HCT116 (cell line): ENCODE measurements around the gene BCL11A. TPM values are rescaled to one million over a fixed set of nuclear protein-coding genes. Genes with fewer than 3 reads are reported as not detected.

ENCODE experiments used
- ATAC-seq: fragments of 200-7000 bp; cut with Tn5 transposase; 2 replicates; pipeline ENCODE4 v1.9.1; 2020; ENCODE audit warnings: mild to moderate bottlenecking, moderate library complexity
- BruUV-seq: library from RNA; stranded (reverse); fragments of 400-500 nt; replicated peaks from 2 replicates; lab custom pipeline; 2021; lab: Mats Ljungman, UMichigan
- CTCF ChIA-PET: fragments of 300-600 bp; sonication (Branson Sonifier 250); formaldehyde crosslinking; loops from one replicate; lab custom pipeline; 2021; ENCODE audit warnings: antibody characterized with exemption; lab: Charles Lee
- POLR2A ChIA-PET: fragments of 300-600, 350-600 bp; sonication (Branson Sonifier 250); formaldehyde crosslinking; loops from one replicate; lab custom pipeline; 2021; ENCODE audit warnings: antibody characterized with exemption; lab: Charles Lee
- RAD21 ChIA-PET, 2 experiments: fragments of 300-600 bp; sonication (Branson Sonifier 250); formaldehyde crosslinking; loops; one replicate each; lab custom pipeline; 2023; ENCODE audit warnings: low total read pairs in 2 of 2; ENCODE audit not compliant: uncharacterized antibody in 2 of 2, unreplicated experiment in 2 of 2, low non-redundant PET in 1 of 2; lab: Charles Lee
- DNase-seq: peaks from one replicate; pipeline ENCODE4 v3.0.0-alpha.2; 2010; ENCODE audit warnings: low read depth, low spot score
- H2AFZ ChIP-seq: fragments of 200-600 bp; shearing (Covaris generic), sonication (generic); 2 replicates; pipeline ENCODE4 v1.6.1; 2017; ENCODE audit warnings: low read depth, mixed run types, mixed read lengths, antibody characterized with exemption, low read length; ENCODE audit not compliant: poor library complexity, severe bottlenecking
- H3K27ac ChIP-seq: 2 replicates; pipeline ENCODE4 v1.5.1; 2012; ENCODE audit warnings: low read depth, low read length
- H3K27me3 ChIP-seq: fragments of 200-600 bp; sonication (generic); 2 replicates; pipeline ENCODE4 v1.6.1; 2016; ENCODE audit warnings: mixed run types, low read length, mixed read lengths; ENCODE audit not compliant: insufficient read depth
- H3K36me3 ChIP-seq, 2 experiments: fragments of 200-500 bp in 1 of 2; fragments of 200-600 bp in 1 of 2; sonication (Bioruptor generic) in 1 of 2; sonication (generic) in 1 of 2; 2 replicates each; pipeline versions ENCODE4 v1.5.1 to v1.6.1; 2014 to 2016; ENCODE audit warnings: low read length in 2 of 2, inconsistent platforms in 1 of 2, mixed read lengths in 1 of 2, mixed run types in 1 of 2; ENCODE audit not compliant: insufficient read depth in 2 of 2, control insufficient read depth in 1 of 2
- H3K4me1 ChIP-seq, 2 experiments: fragments of 200-600 bp in 1 of 2; sonication (generic) in 1 of 2; 2 replicates each; pipeline versions ENCODE4 v1.5.1 to v1.6.1; 2012 to 2017; ENCODE audit warnings: low read length in 2 of 2, inconsistent platforms in 1 of 2, mild to moderate bottlenecking in 1 of 2, mixed read lengths in 1 of 2, mixed run types in 1 of 2, moderate library complexity in 1 of 2; ENCODE audit not compliant: insufficient read depth in 2 of 2, control insufficient read depth in 1 of 2
- H3K4me2 ChIP-seq: fragments of 200-600 bp; sonication (generic); 2 replicates; pipeline ENCODE4 v1.6.1; 2017; ENCODE audit warnings: mixed run types, low read length, mixed read lengths
- H3K4me3 ChIP-seq, 2 experiments: fragments of 200-600 bp in 1 of 2; sonication (generic) in 1 of 2; replicated peaks in 1 of 2; 2 replicates each; pipeline ENCODE4 v1.5.1; 2011 to 2016; ENCODE audit warnings: low read length in 2 of 2, control low read depth in 1 of 2, low read depth in 1 of 2, mild to moderate bottlenecking in 1 of 2, mixed read lengths in 1 of 2, mixed run types in 1 of 2
- H3K79me2 ChIP-seq: fragments of 200-600 bp; sonication (generic); 2 replicates; pipeline ENCODE4 v1.6.1; 2017; ENCODE audit warnings: mild to moderate bottlenecking, mixed run types, low read length, moderate library complexity, mixed read lengths; ENCODE audit not compliant: insufficient read depth
- H3K9ac ChIP-seq: fragments of 200-600 bp; sonication (generic); 2 replicates; pipeline ENCODE4 v1.6.1; 2016; ENCODE audit warnings: low read length, mixed read lengths
- H3K9me2 ChIP-seq: fragments of 200-600 bp; sonication (generic), shearing (Covaris generic); 2 replicates; pipeline ENCODE4 v1.6.1; 2017; ENCODE audit warnings: mixed run types, mild to moderate bottlenecking, moderate library complexity; ENCODE audit not compliant: insufficient read depth
- H3K9me3 ChIP-seq, 2 experiments: fragments of 200-500 bp in 1 of 2; fragments of 200-600 bp in 1 of 2; sonication (Bioruptor generic) in 1 of 2; sonication (generic) in 1 of 2; 2 replicates each; pipeline ENCODE4 v1.6.1; 2014 to 2017; ENCODE audit warnings: low read length in 2 of 2, mixed read lengths in 2 of 2, inconsistent platforms in 1 of 2, low read depth in 1 of 2, mild to moderate bottlenecking in 1 of 2, mixed run types in 1 of 2, moderate library complexity in 1 of 2; ENCODE audit not compliant: control insufficient read depth in 1 of 2, insufficient read depth in 1 of 2
- H4K20me1 ChIP-seq: fragments of 200-600 bp; sonication (generic), shearing (Covaris generic); 2 replicates; pipeline ENCODE4 v1.6.1; 2017; ENCODE audit warnings: mixed run types, mild to moderate bottlenecking, moderate library complexity; ENCODE audit not compliant: insufficient read depth
- CBX3 ChIP-seq: IDR thresholded peaks from 2 replicates; pipeline ENCODE4 v1.6.1; 2012; ENCODE audit warnings: low read depth
- CTCF ChIP-seq, 3 experiments: fragments of 200-600 bp in 1 of 3; sonication (generic) in 1 of 3; IDR thresholded peaks in 2 of 3; conservative IDR thresholded peaks in 1 of 3; 2 replicates each; pipeline ENCODE4 v1.5.1; 2012 to 2017; ENCODE audit warnings: low read depth in 2 of 3, low read length in 2 of 3, antibody characterized with exemption in 1 of 3, borderline replicate concordance in 1 of 3, control low read depth in 1 of 3, mild to moderate bottlenecking in 1 of 3, mixed read lengths in 1 of 3, mixed run types in 1 of 3, moderate library complexity in 1 of 3; ENCODE audit not compliant: insufficient read depth in 1 of 3
- ELF1 ChIP-seq: IDR thresholded peaks from 2 replicates; pipeline ENCODE4 v1.6.1; 2012; ENCODE audit warnings: low read depth, borderline replicate concordance
- EZH2phosphoT487 ChIP-seq: fragments of 200-600 bp; IDR thresholded peaks from 2 replicates; pipeline ENCODE4 v1.6.1; 2018; ENCODE audit warnings: antibody characterized with exemption, borderline replicate concordance
- FOSL1 ChIP-seq: IDR thresholded peaks from 2 replicates; pipeline ENCODE4 v1.6.1; 2012; ENCODE audit warnings: low read depth
- MAX ChIP-seq: IDR thresholded peaks from 2 replicates; pipeline ENCODE4 v1.6.1; 2012
- POLR2A ChIP-seq: IDR thresholded peaks from 2 replicates; pipeline ENCODE4 v1.7.0; 2011; ENCODE audit warnings: borderline replicate concordance; ENCODE audit not compliant: insufficient read depth, insufficient read length; ENCODE audit errors: extremely low read depth
- POLR2AphosphoS5 ChIP-seq: IDR thresholded peaks from 2 replicates; pipeline ENCODE4 v1.6.1; 2011; ENCODE audit warnings: mild to moderate bottlenecking, low read depth, low read length, moderate library complexity
- RAD21 ChIP-seq: IDR thresholded peaks from 2 replicates; pipeline ENCODE4 v1.6.1; 2012; ENCODE audit warnings: low read depth, mild to moderate bottlenecking
- SIN3A ChIP-seq: IDR thresholded peaks from 2 replicates; pipeline ENCODE4 v1.6.1; 2012; ENCODE audit warnings: low read depth
- SRF ChIP-seq: IDR thresholded peaks from 2 replicates; pipeline ENCODE4 v1.6.1; 2012; ENCODE audit warnings: low read depth
- YY1 ChIP-seq: IDR thresholded peaks from 2 replicates; pipeline ENCODE4 v1.6.1; 2011; ENCODE audit warnings: low read length, low read depth, moderate library complexity, mild to moderate bottlenecking; ENCODE audit not compliant: insufficient replicate concordance; ENCODE audit errors: extremely low read depth
- ZBTB33 ChIP-seq: IDR thresholded peaks from 2 replicates; pipeline ENCODE4 v1.6.1; 2011; ENCODE audit warnings: mild to moderate bottlenecking, low read length, moderate library complexity; ENCODE audit not compliant: insufficient replicate concordance; ENCODE audit errors: extremely low read depth
- ZFX ChIP-seq: fragments of 450-650 bp; IDR thresholded peaks from 2 replicates; pipeline ENCODE4 v1.6.1; 2017
- ZNF274 ChIP-seq: fragments of 200-500 bp; sonication (Bioruptor generic); IDR thresholded peaks from 2 replicates; pipeline ENCODE4 v1.6.1; 2014; ENCODE audit warnings: mild to moderate bottlenecking, low read depth, low read length, inconsistent platforms
- intact Hi-C: fragments of 100-400 bp; cut with micrococcal nuclease; formaldehyde crosslinking; loops from 2 replicates; pipeline ENCODE4 v1.10.0; 2022
- total RNA-seq: library from RNA; stranded (reverse); gene quantifications from one replicate; pipeline ENCODE4 v1.2.1, GENCODE V29; 2021; ENCODE audit not compliant: unreplicated experiment

The BCL11A gene
- total RNA-seq, 1 experiment from 2014 or later = 0.71 TPM

- Histone ChIP-seq H3K4me1 (peaks cover 2 to 36% of the 10 kb centered on the region in 2 experiments; a peak in 3 of 4 replicates), H3K9me3 (no peaks in the 10 kb centered on the region), H3K27me3 (peaks cover 58% of the 10 kb centered on the region), H3K79me2 (no peaks in the 10 kb centered on the region), H3K9ac (no peak overlapping the region), H2AFZ (peak overlapping the region; percentile 93), H3K4me2 (peak overlapping the region; percentile 98), H3K4me3 (peak overlapping the region; percentile 57 to 67), H3K9me2 (no peaks in the 10 kb centered on the region), H4K20me1 (no peaks in the 10 kb centered on the region), H3K36me3 (no peaks in the 10 kb centered on the region), H3K27ac (no peak overlapping the region)
- ChIA-PET RAD21 (no interaction called here), POLR2A (interaction anchor here (0.6 to 0.7 kb wide), 2 partner anchors 29 to 266 kb away, joined by 3 read pairs; no protein-coding TSS in a partner anchor), CTCF (interaction anchor here (1.0 kb wide), 2 partner anchors 12 to 1528 kb away, joined by 3 to 5 read pairs; no protein-coding TSS in a partner anchor)
- DNase-seq (no peak), ATAC-seq (no peak)
- intact Hi-C loops = loop anchor here (5.0 to 10.0 kb wide), 2 partner anchors 1248 to 1791 kb away; no protein-coding TSS in a partner anchor
- no TSS peak for BruUV-seq
- TF ChIP-seq ZNF274 = no peak
- no peak for TF ChIP-seq RAD21
- TF ChIP-seq EZH2phosphoT487 = no peak
- TF ChIP-seq MAX = no peak
- no peak for TF ChIP-seq CTCF (IDR thresholded peaks at IDR 0.05 in 2 of 3, conservative IDR thresholded peaks at IDR 0.05 in 1 of 3; ENCODE audit: borderline replicate concordance in 1 of 3, insufficient read depth in 1 of 3, low read depth in 2 of 3, low read length in 2 of 3)
- TF ChIP-seq ZFX = no peak
- TF ChIP-seq POLR2AphosphoS5 = no peak
- TF ChIP-seq FOSL1 = no peak
- no peak for TF ChIP-seq ZBTB33
- TF ChIP-seq YY1 = no peak
- TF ChIP-seq SRF = no peak
- TF ChIP-seq CBX3 = no peak
- no peak for TF ChIP-seq SIN3A
- TF ChIP-seq ELF1 = no peak
- TF ChIP-seq POLR2A = no peak
These were observed 481 bp downstream of the BCL11A start for GRCh38 chr2:60552851-60553494.
